Fibroblast of lung (primary cell): ENCODE data around the gene SLC25A52. TPM values are rescaled to one million over a fixed set of nuclear protein-coding genes. Genes with fewer than 3 reads are reported as not detected.
A peak's percentile ranks its signal among the peaks of the same experiment; 100 is the strongest.

ENCODE experiments used
- DNase-seq, 2 donors: peaks; one replicate each; pipeline versions ENCODE4 v3.0.0 to v3.0.0-alpha.2; 2010; ENCODE audit warnings: low read depth in 2 of 2
- H2AFZ ChIP-seq: 2 replicates; pipeline ENCODE4 v1.5.1; 2012; ENCODE audit warnings: low read length, control low read depth, inconsistent platforms
- H3K27ac ChIP-seq: 2 replicates; pipeline ENCODE4 v1.5.1; 2011; ENCODE audit warnings: low read length, control low read depth; ENCODE audit not compliant: insufficient read depth
- H3K27me3 ChIP-seq: 2 replicates; pipeline ENCODE4 v1.5.1; 2011; ENCODE audit warnings: mild to moderate bottlenecking, low read length; ENCODE audit not compliant: control insufficient read depth, insufficient read depth
- H3K36me3 ChIP-seq: 2 replicates; pipeline ENCODE4 v1.5.1; 2011; ENCODE audit warnings: low read length; ENCODE audit not compliant: control insufficient read depth, insufficient read depth
- H3K4me1 ChIP-seq: 2 replicates; pipeline ENCODE4 v1.5.1; 2011; ENCODE audit warnings: low read length; ENCODE audit not compliant: control insufficient read depth, insufficient read depth; ENCODE audit errors: extremely low read depth
- H3K4me2 ChIP-seq: 2 replicates; pipeline ENCODE4 v1.5.1; 2011; ENCODE audit warnings: low read length, control low read depth; ENCODE audit not compliant: insufficient read depth; ENCODE audit errors: extremely low read depth
- H3K4me3 ChIP-seq, 4 experiments: fragments of 200-600 bp in 1 of 4; sonication (generic) in 1 of 4; replicated peaks in 1 of 4; 2 replicates each; pipeline ENCODE4 v1.5.1; 2011 to 2016; ENCODE audit warnings: low read length in 4 of 4, low read depth in 3 of 4, mild to moderate bottlenecking in 3 of 4, control low read depth in 2 of 4, inconsistent platforms in 1 of 4, mixed read lengths in 1 of 4; ENCODE audit not compliant: insufficient read depth in 1 of 4; ENCODE audit errors: control extremely low read depth in 1 of 4
- H3K79me2 ChIP-seq: 2 replicates; pipeline ENCODE4 v1.5.1; 2012; ENCODE audit warnings: mild to moderate bottlenecking, low read length, inconsistent platforms; ENCODE audit not compliant: control insufficient read depth, insufficient read depth
- H3K9ac ChIP-seq: 2 replicates; pipeline ENCODE4 v1.5.1; 2011; ENCODE audit warnings: mild to moderate bottlenecking, low read length, control low read depth; ENCODE audit not compliant: insufficient read depth
- H3K9me3 ChIP-seq: 2 replicates; pipeline ENCODE4 v1.5.1; 2012; ENCODE audit warnings: low read depth, low read length; ENCODE audit not compliant: control insufficient read depth, insufficient read depth
- H4K20me1 ChIP-seq: 2 replicates; pipeline ENCODE4 v1.5.1; 2011; ENCODE audit warnings: low read length; ENCODE audit not compliant: control insufficient read depth, insufficient read depth; ENCODE audit errors: extremely low read depth
- CTCF ChIP-seq, 2 donors: IDR thresholded peaks in 1 of 2; conservative IDR thresholded peaks in 1 of 2; 1 replicate in 1 of 2; 2 replicates in 1 of 2; pipeline ENCODE4 v1.5.1; 2011 to 2012; ENCODE audit warnings: low read length in 2 of 2, control low read depth in 1 of 2, inconsistent platforms in 1 of 2, low read depth in 1 of 2, mild to moderate bottlenecking in 1 of 2
- EZH2 ChIP-seq: IDR thresholded peaks from 2 replicates; pipeline ENCODE4 v1.5.1; 2012; ENCODE audit warnings: low read length, control low read depth, mild to moderate bottlenecking; ENCODE audit errors: missing control alignments
- polyA plus RNA-seq, 2 donors: library from polyadenylated mRNA; depleted of rRNA in 1 of 2; stranded (reverse) in 1 of 2; unstranded in 1 of 2; fragments of >200 nt; gene quantifications; 2 replicates each; pipeline ENCODE4 v1.2.1, GENCODE V29; 2011 to 2012; ENCODE audit warnings: missing spikeins in 1 of 2
- total RNA-seq: library from RNA; depleted of rRNA; stranded (reverse); fragments of >200 nt; gene quantifications from 2 replicates; pipeline ENCODE4 v1.2.1, GENCODE V29; 2014

The SLC25A52 gene
- total and polyA plus RNA-seq, 2 donors (not counting 1 experiment from before 2014, with no cell fraction given), result 0.06 TPM; not detected in 1

- H2AFZ ChIP-seq, result no peak overlapping the region
- TF ChIP-seq CTCF (conservative IDR thresholded peaks at IDR 0.05 in 1 of 2, IDR thresholded peaks at IDR 0.05 in 1 of 2; ENCODE audit: low read depth in 1 of 2, low read length in 2 of 2) (no peak), EZH2 (no peak)
- H4K20me1 ChIP-seq, result no peaks in the 10 kb centered on the region
- no peak overlapping the region for H3K9ac ChIP-seq
- DNase-seq, result peak in 1 of 2 donors; percentile 19
- no peaks in the 10 kb centered on the region for H3K27me3 ChIP-seq
- no peaks in the 10 kb centered on the region for H3K4me1 ChIP-seq
- no peaks in the 10 kb centered on the region for H3K79me2 ChIP-seq
- H3K27ac ChIP-seq, result no peak overlapping the region
- H3K4me3 ChIP-seq, result no peak overlapping the region
- no peak overlapping the region for H3K4me2 ChIP-seq
- no peaks in the 10 kb centered on the region for H3K9me3 ChIP-seq
- H3K36me3 ChIP-seq, result no peaks in the 10 kb centered on the region
Observed at GRCh38 chr18:31711365-31712172, 49.1 kb downstream of the SLC25A52 start.

- no peak overlapping the region for H2AFZ ChIP-seq
- TF ChIP-seq EZH2, result no peak
- TF ChIP-seq CTCF (conservative IDR thresholded peaks at IDR 0.05 in 1 of 2, IDR thresholded peaks at IDR 0.05 in 1 of 2; ENCODE audit: low read depth in 1 of 2, low read length in 2 of 2), result no peak
- H3K4me3 ChIP-seq, result no peak overlapping the region
- no peak overlapping the region for H3K9ac ChIP-seq
- H3K4me2 ChIP-seq, result no peak overlapping the region
- H4K20me1 ChIP-seq, result no peaks in the 10 kb centered on the region
- no peaks in the 10 kb centered on the region for H3K9me3 ChIP-seq
- H3K79me2 ChIP-seq, result no peaks in the 10 kb centered on the region
- H3K36me3 ChIP-seq, result no peaks in the 10 kb centered on the region
- no peak overlapping the region for H3K27ac ChIP-seq
- no peaks in the 10 kb centered on the region for H3K4me1 ChIP-seq
- no peaks in the 10 kb centered on the region for H3K27me3 ChIP-seq
- DNase-seq, result no peak
Observed at GRCh38 chr18:31710826-31711225, 49.9 kb downstream of the SLC25A52 start.

Other genes starting within 250 kb of the SLC25A52 start
- gene TTR, start 169.0 kb downstream of the SLC25A52 start, total RNA-seq, result not detected in 2 replicates
- gene TTR, start 169.0 kb downstream of the SLC25A52 start, polyA plus RNA-seq, result not detected in 2 replicates
- 1.3 and 1.5 TPM in 2 replicates for gene B4GALT6, start 76.3 kb downstream of the SLC25A52 start, total RNA-seq
- 2.5 and 5.2 TPM in 2 replicates for gene B4GALT6, start 76.3 kb downstream of the SLC25A52 start, polyA plus RNA-seq
- gene TRAPPC8, start 182.2 kb upstream of the SLC25A52 start, total RNA-seq, result 51.1 and 64.2 TPM in 2 replicates
- gene TRAPPC8, start 182.2 kb upstream of the SLC25A52 start, polyA plus RNA-seq, result 47.3 and 53.4 TPM in 2 replicates